CD4-positive, alpha-beta T cell (primary cell): Measurements from ENCODE around the gene EPHA4. TPM values are rescaled to one million over a fixed set of nuclear protein-coding genes. Genes with fewer than 3 reads are reported as not detected.

Experiments used
- ATAC-seq: fragments of 200-7000 bp; cut with Tn5 transposase; one replicate; pipeline ENCODE4 v1.10.0; 2022; ENCODE audit warnings: mild to moderate bottlenecking; ENCODE audit not compliant: poor library complexity
- CTCF ChIA-PET: fragments of 350-600 bp; sonication (Branson Sonifier 250); formaldehyde crosslinking; loops from one replicate; lab custom pipeline; 2021; ENCODE audit warnings: antibody characterized with exemption, inconsistent platforms; lab: Charles Lee
- POLR2A ChIA-PET: fragments of 350-600 bp; sonication (Branson Sonifier 250); formaldehyde crosslinking; loops from one replicate; lab custom pipeline; 2021; ENCODE audit warnings: antibody characterized with exemption, inconsistent platforms; lab: Charles Lee
- DNase-seq, 14 experiments: peaks; one replicate each; pipeline ENCODE4 v3.0.0-alpha.2; 2013 to 2020; ENCODE audit warnings: mixed read lengths in 2 of 14
- H3K27ac ChIP-seq, 2 donors: one replicate each; pipeline versions ENCODE4 v1.5.1 to v1.7.0; 2013; ENCODE audit warnings: low read length in 2 of 2, low read depth in 1 of 2, mild to moderate bottlenecking in 1 of 2
- H3K27me3 ChIP-seq, 2 experiments: 1 replicate in 1 of 2; 2 replicates in 1 of 2; pipeline versions ENCODE4 v1.6.1 to v1.7.0; 2013; ENCODE audit warnings: low read length in 2 of 2, control low read depth in 1 of 2, mild to moderate bottlenecking in 1 of 2, moderate library complexity in 1 of 2; ENCODE audit not compliant: insufficient read depth in 2 of 2, control insufficient read depth in 1 of 2
- H3K36me3 ChIP-seq: one replicate; pipeline ENCODE4 v1.6.1; 2013; ENCODE audit warnings: low read length, control low read depth; ENCODE audit not compliant: insufficient read depth
- H3K4me1 ChIP-seq: one replicate; pipeline ENCODE4 v1.6.1; 2013; ENCODE audit warnings: low read length, control low read depth; ENCODE audit not compliant: insufficient read depth
- H3K4me3 ChIP-seq: one replicate; pipeline ENCODE4 v1.5.1; 2013; ENCODE audit warnings: mild to moderate bottlenecking, low read length, moderate library complexity
- H3K9me3 ChIP-seq, 2 experiments: 1 replicate in 1 of 2; 2 replicates in 1 of 2; pipeline versions ENCODE4 v1.6.1 to v1.7.0; 2013; ENCODE audit warnings: low read length in 2 of 2, mild to moderate bottlenecking in 2 of 2, control low read depth in 1 of 2, moderate library complexity in 1 of 2; ENCODE audit not compliant: control insufficient read depth in 1 of 2, insufficient read depth in 1 of 2
- H3K27ac Mint-ChIP-seq: one replicate; pipeline ENCODE4 v1.8.0; 2020; ENCODE audit warnings: mixed read lengths
- H3K27me3 Mint-ChIP-seq: one replicate; pipeline ENCODE4 v1.8.0; 2021; ENCODE audit warnings: mixed read lengths
- H3K36me3 Mint-ChIP-seq: one replicate; pipeline ENCODE4 v1.8.0; 2021; ENCODE audit warnings: low read depth, mixed read lengths
- H3K4me1 Mint-ChIP-seq: one replicate; pipeline ENCODE4 v1.8.0; 2021; ENCODE audit warnings: low read depth, mixed read lengths
- H3K4me3 Mint-ChIP-seq: one replicate; pipeline ENCODE4 v1.8.0; 2020; ENCODE audit warnings: mild to moderate bottlenecking, mixed read lengths
- H3K9me3 Mint-ChIP-seq: one replicate; pipeline ENCODE4 v1.8.0; 2020; ENCODE audit warnings: mixed read lengths
- intact Hi-C, 2 experiments: fragments of 100-400 bp; cut with DNase I in 1 of 2; cut with micrococcal nuclease in 1 of 2; formaldehyde crosslinking; loops; one replicate each; pipeline versions ENCODE4 v1.15.1 to v1.9.0; 2023 to 2025; cut with DNase I, micrococcal nuclease
- total RNA-seq, 174 experiments: library from RNA in 2 of 174; stranded (reverse) in 2 of 174; gene quantifications; one replicate each; pipeline ENCODE4 v1.2.3 and lab custom pipeline; 2021 to 2026
- TF ChIP-seq, protein P1 (sequence below): fragments of 200-600 bp; IDR thresholded peaks from one replicate; pipeline ENCODE4 v1.8.0; 2022; ENCODE audit warnings: antibody characterized with exemption, mild to moderate bottlenecking

EPHA4 gene
- total RNA-seq, 2 experiments from 2014 or later: 85.7 to 86.5 TPM

GRCh38 chr2:221590861-221591365 is 18.8 kb upstream of the EPHA4 start:
- H3K4me1 ChIP-seq: no peaks in the 10 kb centered on the region
- no peaks in the 10 kb centered on the region for H3K36me3 Mint-ChIP-seq
- no peaks in the 10 kb centered on the region for H3K9me3 ChIP-seq
- no peak for DNase-seq
- peaks cover 3 to 16% of the 10 kb centered on the region in 2 experiments for H3K27me3 ChIP-seq
- no peaks in the 10 kb centered on the region for H3K36me3 ChIP-seq
- H3K4me1 Mint-ChIP-seq: no peaks in the 10 kb centered on the region
- no peak for ATAC-seq
- H3K9me3 Mint-ChIP-seq: no peaks in the 10 kb centered on the region
- intact Hi-C loops: no loop called here
- no peak overlapping the region for H3K27ac Mint-ChIP-seq
- CTCF ChIA-PET: no interaction called here
- no peak overlapping the region for H3K4me3 Mint-ChIP-seq
- no peak overlapping the region for H3K4me3 ChIP-seq
- TF ChIP-seq, protein P1, sequence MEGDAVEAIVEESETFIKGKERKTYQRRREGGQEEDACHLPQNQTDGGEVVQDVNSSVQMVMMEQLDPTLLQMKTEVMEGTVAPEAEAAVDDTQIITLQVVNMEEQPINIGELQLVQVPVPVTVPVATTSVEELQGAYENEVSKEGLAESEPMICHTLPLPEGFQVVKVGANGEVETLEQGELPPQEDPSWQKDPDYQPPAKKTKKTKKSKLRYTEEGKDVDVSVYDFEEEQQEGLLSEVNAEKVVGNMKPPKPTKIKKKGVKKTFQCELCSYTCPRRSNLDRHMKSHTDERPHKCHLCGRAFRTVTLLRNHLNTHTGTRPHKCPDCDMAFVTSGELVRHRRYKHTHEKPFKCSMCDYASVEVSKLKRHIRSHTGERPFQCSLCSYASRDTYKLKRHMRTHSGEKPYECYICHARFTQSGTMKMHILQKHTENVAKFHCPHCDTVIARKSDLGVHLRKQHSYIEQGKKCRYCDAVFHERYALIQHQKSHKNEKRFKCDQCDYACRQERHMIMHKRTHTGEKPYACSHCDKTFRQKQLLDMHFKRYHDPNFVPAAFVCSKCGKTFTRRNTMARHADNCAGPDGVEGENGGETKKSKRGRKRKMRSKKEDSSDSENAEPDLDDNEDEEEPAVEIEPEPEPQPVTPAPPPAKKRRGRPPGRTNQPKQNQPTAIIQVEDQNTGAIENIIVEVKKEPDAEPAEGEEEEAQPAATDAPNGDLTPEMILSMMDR: no peak
- no peak overlapping the region for H3K27ac ChIP-seq
- POLR2A ChIA-PET: no interaction called here
- H3K27me3 Mint-ChIP-seq: peaks cover 31% of the 10 kb centered on the region

DNA sequence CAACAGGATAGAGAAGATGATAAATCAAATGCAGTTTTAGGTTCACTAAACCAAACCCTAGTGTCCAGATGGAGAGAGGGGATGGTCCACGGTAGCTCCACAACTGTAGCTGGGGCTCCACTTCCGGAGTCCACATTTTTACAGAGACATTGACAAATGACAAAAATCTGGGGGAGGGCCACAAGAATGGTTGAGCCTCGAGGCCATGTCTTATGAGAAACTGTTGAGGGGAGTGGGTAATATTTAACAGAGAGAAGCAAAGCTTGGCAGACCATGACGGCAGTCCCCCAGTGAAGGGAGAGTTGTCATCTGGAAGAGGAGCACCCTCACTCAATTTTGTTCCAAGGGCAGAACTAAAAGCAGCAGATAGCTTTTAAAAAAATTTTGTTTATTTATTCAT is 17.6 kb upstream of the EPHA4 start:
- ChIA-PET POLR2A (interaction anchor here (1.2 kb wide), 1 partner anchor 279 kb away, joined by 3 read pairs; no protein-coding TSS in a partner anchor), CTCF (no interaction called here)
- DNase-seq: no peak
- H3K27me3 ChIP-seq: peaks cover 3 to 20% of the 10 kb centered on the region in 2 experiments
- H3K36me3 ChIP-seq: no peaks in the 10 kb centered on the region
- no peaks in the 10 kb centered on the region for H3K4me1 Mint-ChIP-seq
- no peak overlapping the region for H3K4me3 ChIP-seq
- H3K27ac Mint-ChIP-seq: no peak overlapping the region
- H3K27me3 Mint-ChIP-seq: peaks cover 37% of the 10 kb centered on the region
- H3K9me3 ChIP-seq: no peaks in the 10 kb centered on the region
- no peaks in the 10 kb centered on the region for H3K36me3 Mint-ChIP-seq
- H3K27ac ChIP-seq: no peak overlapping the region
- TF ChIP-seq, protein P1: no peak
- intact Hi-C loops: no loop called here
- no peaks in the 10 kb centered on the region for H3K9me3 Mint-ChIP-seq
- no peak for ATAC-seq
- H3K4me3 Mint-ChIP-seq: no peak overlapping the region
- H3K4me1 ChIP-seq: no peaks in the 10 kb centered on the region

DNA sequence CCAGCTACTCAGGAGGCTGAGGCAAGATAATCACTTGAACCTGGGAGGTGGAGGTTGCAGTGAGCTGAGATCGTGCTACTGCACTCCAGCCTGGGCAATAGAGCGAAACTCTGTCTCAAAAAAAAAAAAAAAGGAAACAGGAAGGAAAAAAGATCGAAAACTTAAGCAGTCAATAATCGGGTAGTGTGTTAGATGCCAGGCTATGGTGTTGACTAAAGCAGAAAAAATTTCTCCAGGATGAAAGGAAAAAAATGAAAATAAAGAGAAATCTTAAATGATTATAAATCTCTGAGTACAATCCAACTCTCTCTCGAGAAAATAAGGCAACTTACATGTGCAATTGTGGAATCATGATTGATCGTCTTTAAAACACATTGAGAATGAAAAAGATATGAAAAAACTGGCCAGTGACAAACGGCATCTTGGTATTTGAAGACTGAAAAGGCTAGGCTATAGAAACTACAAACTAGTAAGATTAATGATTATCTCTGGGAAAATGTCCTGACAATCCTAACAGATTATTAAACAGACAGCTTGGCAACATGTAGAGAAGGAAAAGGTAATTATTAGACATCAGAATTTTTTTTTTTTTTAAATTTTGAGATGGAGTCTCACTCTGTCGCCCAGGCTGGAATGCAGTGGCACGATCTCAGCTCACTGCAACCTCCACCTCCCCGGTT is 16.3 kb upstream of the EPHA4 start:
- DNase-seq (no peak), ATAC-seq (no peak)
- TF ChIP-seq, protein P1: no peak
- H3K4me3 ChIP-seq: no peak overlapping the region
- Mint-ChIP-seq H3K36me3 (no peaks in the 10 kb centered on the region), H3K4me3 (no peak overlapping the region), H3K4me1 (no peaks in the 10 kb centered on the region), H3K9me3 (no peaks in the 10 kb centered on the region), H3K27me3 (peaks cover 40% of the 10 kb centered on the region), H3K27ac (no peak overlapping the region)
- CTCF ChIA-PET: no interaction called here
- H3K4me1 ChIP-seq: no peaks in the 10 kb centered on the region
- intact Hi-C loops: no loop called here
- H3K27ac ChIP-seq: no peak overlapping the region
- POLR2A ChIA-PET: no interaction called here
- H3K36me3 ChIP-seq: no peaks in the 10 kb centered on the region
- no peaks in the 10 kb centered on the region for H3K9me3 ChIP-seq
- peaks cover 3 to 26% of the 10 kb centered on the region in 2 experiments for H3K27me3 ChIP-seq
